GM06990 (cell line): Measurements from ENCODE around the gene SP1.
"Not testable (repeated sequence)": the region's sequence is repeated elsewhere in the genome, so short reads cannot be mapped to it uniquely, and the experiment has no call there.

Source experiments
- DNase-seq: peaks from one replicate; pipeline ENCODE4 v3.0.0-alpha.2; 2011; ENCODE audit not compliant: insufficient read length; ENCODE audit errors: extremely low read depth
- H3K27me3 ChIP-seq: replicated peaks from 2 replicates; pipeline ENCODE4 v1.6.0; 2011; ENCODE audit warnings: low read length; ENCODE audit not compliant: control insufficient read depth, insufficient read depth
- H3K36me3 ChIP-seq: 2 replicates; pipeline ENCODE4 v1.5.1; 2011; ENCODE audit warnings: low read length; ENCODE audit not compliant: control insufficient read depth, insufficient read depth
- H3K4me3 ChIP-seq: replicated peaks from 2 replicates; pipeline ENCODE4 v1.5.1; 2011; ENCODE audit warnings: low read depth, mild to moderate bottlenecking, control low read depth, low read length
- TF ChIP-seq, protein P1 (sequence below): IDR thresholded peaks from 2 replicates; pipeline ENCODE4 v1.5.1; 2011; ENCODE audit warnings: low read length, control low read depth, mild to moderate bottlenecking, inconsistent platforms; ENCODE audit not compliant: insufficient read depth, poor library complexity, severe bottlenecking

The SP1 gene

DNA sequence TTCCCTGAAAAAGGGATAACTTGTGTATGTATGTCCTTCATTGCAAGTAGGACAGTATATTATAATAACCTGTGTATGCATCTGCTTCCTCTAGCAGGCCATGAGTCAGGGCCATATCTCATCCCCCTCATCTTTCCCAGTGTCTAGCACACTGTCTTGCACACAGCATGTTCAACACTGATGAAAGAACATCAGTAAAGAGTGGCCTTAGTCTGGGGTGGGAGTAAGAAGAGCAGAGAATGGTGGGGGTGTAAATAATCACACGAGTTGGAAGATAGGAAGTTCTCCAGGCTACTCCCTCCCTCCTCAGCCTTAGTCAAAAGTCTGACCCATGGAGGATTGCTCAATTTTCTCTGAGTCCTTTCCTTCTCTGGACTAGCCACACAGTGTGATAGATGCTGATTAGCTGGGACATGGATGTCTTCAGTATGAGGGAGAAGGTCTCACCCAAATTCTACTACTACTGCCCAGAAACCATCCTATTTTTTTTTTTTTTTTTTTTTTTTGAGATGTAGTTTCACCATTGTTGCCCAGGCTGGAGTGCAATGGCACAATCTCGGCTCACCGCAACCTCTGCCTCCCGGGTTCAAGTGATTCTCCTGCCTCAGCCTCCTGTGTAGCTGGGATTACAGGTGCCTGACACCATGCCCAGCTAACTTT lies 14.6 kb upstream of the SP1 start:
- no peak for DNase-seq
- no peaks in the 10 kb centered on the region for H3K27me3 ChIP-seq
- H3K4me3 ChIP-seq = no peak overlapping the region
- TF ChIP-seq, protein P1, sequence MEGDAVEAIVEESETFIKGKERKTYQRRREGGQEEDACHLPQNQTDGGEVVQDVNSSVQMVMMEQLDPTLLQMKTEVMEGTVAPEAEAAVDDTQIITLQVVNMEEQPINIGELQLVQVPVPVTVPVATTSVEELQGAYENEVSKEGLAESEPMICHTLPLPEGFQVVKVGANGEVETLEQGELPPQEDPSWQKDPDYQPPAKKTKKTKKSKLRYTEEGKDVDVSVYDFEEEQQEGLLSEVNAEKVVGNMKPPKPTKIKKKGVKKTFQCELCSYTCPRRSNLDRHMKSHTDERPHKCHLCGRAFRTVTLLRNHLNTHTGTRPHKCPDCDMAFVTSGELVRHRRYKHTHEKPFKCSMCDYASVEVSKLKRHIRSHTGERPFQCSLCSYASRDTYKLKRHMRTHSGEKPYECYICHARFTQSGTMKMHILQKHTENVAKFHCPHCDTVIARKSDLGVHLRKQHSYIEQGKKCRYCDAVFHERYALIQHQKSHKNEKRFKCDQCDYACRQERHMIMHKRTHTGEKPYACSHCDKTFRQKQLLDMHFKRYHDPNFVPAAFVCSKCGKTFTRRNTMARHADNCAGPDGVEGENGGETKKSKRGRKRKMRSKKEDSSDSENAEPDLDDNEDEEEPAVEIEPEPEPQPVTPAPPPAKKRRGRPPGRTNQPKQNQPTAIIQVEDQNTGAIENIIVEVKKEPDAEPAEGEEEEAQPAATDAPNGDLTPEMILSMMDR = no peak
- H3K36me3 ChIP-seq = no peaks in the 10 kb centered on the region

DNA sequence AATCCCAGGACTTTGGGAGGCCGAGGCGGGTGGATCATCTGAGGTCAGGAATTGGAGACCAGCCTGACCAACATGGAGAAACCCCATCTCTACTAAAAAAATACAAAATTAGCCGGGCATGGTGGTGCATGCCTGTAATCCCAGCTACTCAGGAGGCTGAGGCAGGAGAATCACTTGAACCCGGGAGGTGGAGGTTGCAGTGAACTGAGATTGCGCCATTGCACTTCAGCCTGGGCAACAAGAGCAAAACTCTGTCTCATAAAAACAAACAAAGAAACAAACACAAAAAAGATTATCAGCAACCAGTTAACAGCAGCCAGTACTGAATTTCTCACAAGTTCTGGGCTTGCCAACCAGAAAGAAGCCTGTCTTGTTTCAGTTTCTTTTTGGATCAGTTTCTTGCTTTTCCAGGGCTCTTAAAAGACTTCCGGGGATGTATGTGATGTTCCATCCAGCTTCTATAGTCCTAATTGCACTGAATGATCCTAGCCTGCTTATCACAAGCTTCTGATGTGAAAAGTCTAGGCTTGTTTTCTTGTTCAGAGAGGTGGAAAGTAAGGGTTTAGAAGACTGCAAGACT lies 6.3 kb upstream of the SP1 start:
- not testable (repeated sequence) for H3K36me3 ChIP-seq, H3K4me3 ChIP-seq, H3K27me3 ChIP-seq, DNase-seq

DNA sequence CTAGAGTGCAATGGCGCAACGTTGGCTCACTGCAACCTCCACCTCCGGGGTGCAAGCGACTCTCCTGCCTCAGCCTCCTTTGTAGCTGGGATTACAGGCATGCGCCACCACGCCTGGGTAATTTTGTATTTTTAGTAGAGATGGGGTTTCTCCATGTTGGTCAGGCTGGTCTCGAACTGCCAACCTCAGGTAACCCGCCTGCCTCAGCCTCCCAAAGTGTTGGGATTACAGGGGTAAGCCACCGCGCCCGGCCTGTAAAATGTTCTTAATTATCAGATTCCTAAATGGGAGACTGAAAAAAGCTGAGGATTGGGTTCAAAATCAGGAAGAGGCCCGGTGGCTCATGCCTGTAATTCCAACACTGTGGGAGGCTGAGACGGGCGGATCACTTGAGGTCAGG lies 5.7 kb upstream of the SP1 start:
- not testable (repeated sequence) for H3K4me3 ChIP-seq, H3K27me3 ChIP-seq, H3K36me3 ChIP-seq

DNA sequence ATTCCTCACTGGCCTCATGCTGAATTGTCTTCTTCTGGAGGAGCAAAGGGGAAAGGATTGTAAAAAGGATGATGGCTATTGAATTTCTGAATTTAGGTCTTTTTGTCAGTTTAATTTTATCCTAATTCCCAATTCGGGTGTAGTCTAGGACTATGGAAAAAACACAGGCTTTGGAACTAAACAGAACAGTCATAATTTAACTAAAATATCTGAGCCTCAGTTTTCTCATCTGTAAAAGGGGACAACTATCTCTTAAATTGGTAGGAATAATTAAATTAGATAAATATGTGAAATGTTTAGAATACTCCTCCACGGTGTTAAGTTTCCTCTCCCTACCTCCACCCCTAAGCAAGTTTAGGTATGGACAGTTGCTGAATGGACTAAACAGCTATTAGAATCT lies 3.2 kb upstream of the SP1 start:
- Histone ChIP-seq H3K27me3 (no peaks in the 10 kb centered on the region), H3K4me3 (no peak overlapping the region), H3K36me3 (no peaks in the 10 kb centered on the region)
- no peak for DNase-seq
- TF ChIP-seq, protein P1 = no peak

More for the DNA sequence above, 5.7 kb upstream of the SP1 start:
- not testable (repeated sequence) for DNase-seq

DNA sequence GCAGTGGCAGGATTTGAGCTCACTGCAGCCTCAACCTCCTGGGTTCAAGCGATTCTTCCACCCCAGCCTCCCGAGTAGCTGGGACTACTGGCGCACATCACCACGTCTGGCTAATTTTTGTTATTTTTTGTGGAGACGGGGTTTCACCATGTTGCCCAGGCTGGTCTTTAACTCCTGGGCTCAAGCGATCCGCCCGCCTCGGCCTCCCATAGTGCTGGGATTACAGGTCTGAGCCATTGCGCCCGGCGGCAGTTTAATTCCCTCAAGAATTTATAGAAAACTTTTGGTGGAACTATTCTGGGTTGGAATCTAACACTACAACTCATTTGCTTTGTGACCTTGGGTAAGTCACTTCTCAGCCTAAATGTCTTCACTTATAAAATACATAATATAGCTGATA lies 1.8 kb upstream of the SP1 start:
- TF ChIP-seq, protein P1 = no peak
- no peak overlapping the region for H3K4me3 ChIP-seq
- DNase-seq = no peak
- H3K36me3 ChIP-seq = peaks cover 9% of the 10 kb centered on the region
- no peaks in the 10 kb centered on the region for H3K27me3 ChIP-seq

DNA sequence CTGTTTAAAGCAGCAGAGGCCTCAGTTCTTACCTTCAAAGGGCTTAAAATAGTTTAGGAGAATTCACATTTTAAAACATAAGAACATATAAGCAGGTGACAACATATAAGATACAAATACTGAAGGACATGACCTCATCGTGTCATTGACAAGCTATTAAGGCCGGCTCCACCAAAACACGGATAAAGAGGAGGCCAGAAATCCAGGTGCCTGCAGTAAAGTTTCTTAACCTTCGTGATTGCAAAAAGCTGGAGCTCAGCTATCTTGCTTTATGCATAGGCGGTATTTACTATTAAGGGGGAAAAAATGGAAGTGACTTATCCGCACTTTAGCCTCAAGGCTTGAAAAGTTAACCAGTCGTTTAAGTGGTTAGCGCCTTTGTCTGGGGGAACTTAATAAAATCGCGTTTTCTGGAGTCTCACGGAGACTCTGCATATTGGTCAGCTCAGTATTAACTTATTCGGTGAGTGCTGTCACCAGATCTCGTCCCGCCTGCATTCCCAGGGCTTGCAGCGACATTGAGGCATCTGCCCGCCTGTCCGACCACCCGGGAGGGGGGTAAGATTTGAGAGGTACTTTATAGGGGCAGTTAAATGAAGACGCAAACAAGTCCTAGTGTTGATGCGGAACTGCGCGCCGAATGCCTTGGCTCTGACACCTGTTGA lies 1.1 kb upstream of the SP1 start:
- TF ChIP-seq, protein P1 = no peak
- Histone ChIP-seq H3K36me3 (peaks cover 10% of the 10 kb centered on the region), H3K4me3 (peak overlapping the region; percentile 75), H3K27me3 (no peaks in the 10 kb centered on the region)
- no peak for DNase-seq
